Spleen (tissue), 7 donors: ENCODE measurements around the gene LDLRAD4.

ENCODE experiments used
- CTCF ChIP-seq, 11 experiments: fragments of 200-600 bp in 7 of 11; fragments of 450-650 bp in 4 of 11; sonication (generic) in 4 of 11; IDR thresholded peaks in 8 of 11; conservative IDR thresholded peaks in 3 of 11; 1 replicate in 7 of 11; 2 replicates in 4 of 11; pipeline versions ENCODE4 v1.4.0 to v1.8.0; 2016 to 2021; ENCODE audit warnings: antibody characterized with exemption in 11 of 11, inconsistent platforms in 4 of 11, mild to moderate bottlenecking in 1 of 11
- POLR2AphosphoS5 ChIP-seq, 3 donors: sonication (generic); formaldehyde crosslinking; IDR thresholded peaks; one replicate each; pipeline ENCODE4 v1.5.1; 2017; ENCODE audit warnings: antibody characterized with exemption in 3 of 3
- donor health status: DM: no; HTN: no; CAD: no; lungs with moderate emphysema.
- donor health status: DM: no; HTN: no; CAD: no.
- donor health status: DM: no; HTN: no; CAD: no.

- TF ChIP-seq POLR2AphosphoS5 (IDR thresholded peaks at IDR 0.05) (no peak), CTCF (IDR thresholded peaks at IDR 0.05 in 8 of 11, conservative IDR thresholded peaks at IDR 0.05 in 3 of 11) (no peak)
These were observed 352.4 kb downstream of the LDLRAD4 start for GRCh38 chr18:13570856-13571495.
